Measurements from ENCODE around the gene MAPK13.

DNA sequence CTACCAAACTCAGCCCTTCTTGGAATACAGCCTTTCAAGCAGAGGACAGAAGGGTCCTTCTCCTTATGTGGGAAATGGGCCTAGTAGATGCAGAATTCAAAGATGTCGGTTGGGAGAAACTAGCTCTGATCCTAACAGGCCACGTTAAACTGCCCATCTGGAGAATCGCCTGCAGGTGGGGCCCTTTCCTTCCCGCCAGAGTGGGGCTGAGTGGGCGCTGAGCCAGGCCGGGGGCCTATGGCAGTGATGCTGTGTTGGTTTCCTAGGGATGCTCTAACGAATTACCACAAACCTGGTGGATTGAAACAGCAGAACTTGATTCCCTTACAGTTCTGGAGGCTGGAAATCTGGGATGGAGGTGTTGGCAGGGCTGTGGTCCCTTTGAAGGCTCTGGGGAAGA, 9.1 kb downstream of the MAPK13 start:
- TF ChIP-seq, protein P1, sequence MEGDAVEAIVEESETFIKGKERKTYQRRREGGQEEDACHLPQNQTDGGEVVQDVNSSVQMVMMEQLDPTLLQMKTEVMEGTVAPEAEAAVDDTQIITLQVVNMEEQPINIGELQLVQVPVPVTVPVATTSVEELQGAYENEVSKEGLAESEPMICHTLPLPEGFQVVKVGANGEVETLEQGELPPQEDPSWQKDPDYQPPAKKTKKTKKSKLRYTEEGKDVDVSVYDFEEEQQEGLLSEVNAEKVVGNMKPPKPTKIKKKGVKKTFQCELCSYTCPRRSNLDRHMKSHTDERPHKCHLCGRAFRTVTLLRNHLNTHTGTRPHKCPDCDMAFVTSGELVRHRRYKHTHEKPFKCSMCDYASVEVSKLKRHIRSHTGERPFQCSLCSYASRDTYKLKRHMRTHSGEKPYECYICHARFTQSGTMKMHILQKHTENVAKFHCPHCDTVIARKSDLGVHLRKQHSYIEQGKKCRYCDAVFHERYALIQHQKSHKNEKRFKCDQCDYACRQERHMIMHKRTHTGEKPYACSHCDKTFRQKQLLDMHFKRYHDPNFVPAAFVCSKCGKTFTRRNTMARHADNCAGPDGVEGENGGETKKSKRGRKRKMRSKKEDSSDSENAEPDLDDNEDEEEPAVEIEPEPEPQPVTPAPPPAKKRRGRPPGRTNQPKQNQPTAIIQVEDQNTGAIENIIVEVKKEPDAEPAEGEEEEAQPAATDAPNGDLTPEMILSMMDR (IDR thresholded peaks at IDR 0.05; ENCODE audit: low read depth, low read length, missing input control), result no peak
- TF ChIP-seq, protein P2, sequence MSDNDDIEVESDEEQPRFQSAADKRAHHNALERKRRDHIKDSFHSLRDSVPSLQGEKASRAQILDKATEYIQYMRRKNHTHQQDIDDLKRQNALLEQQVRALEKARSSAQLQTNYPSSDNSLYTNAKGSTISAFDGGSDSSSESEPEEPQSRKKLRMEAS (IDR thresholded peaks at IDR 0.05), result no peak
- TF ChIP-seq JUND (IDR thresholded peaks at IDR 0.05) (no peak), GABPA (IDR thresholded peaks at IDR 0.05 in 1 of 2, conservative IDR thresholded peaks at IDR 0.05 in 1 of 2) (no peak), RAD21 (IDR thresholded peaks at IDR 0.05) (peak in 1 of 2 donors; percentile 35), TAF1 (conservative IDR thresholded peaks at IDR 0.05) (no peak), HNF4A (conservative IDR thresholded peaks at IDR 0.05) (no peak), SP1 (IDR thresholded peaks at IDR 0.05) (no peak), NR2F2 (IDR thresholded peaks at IDR 0.05) (no peak), YY1 (IDR thresholded peaks at IDR 0.05) (no peak), FOXA1 (IDR thresholded peaks at IDR 0.05) (no peak)
- TF ChIP-seq, protein P3, sequence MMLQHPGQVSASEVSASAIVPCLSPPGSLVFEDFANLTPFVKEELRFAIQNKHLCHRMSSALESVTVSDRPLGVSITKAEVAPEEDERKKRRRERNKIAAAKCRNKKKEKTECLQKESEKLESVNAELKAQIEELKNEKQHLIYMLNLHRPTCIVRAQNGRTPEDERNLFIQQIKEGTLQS (IDR thresholded peaks at IDR 0.05), result no peak
- TF ChIP-seq, protein P4, sequence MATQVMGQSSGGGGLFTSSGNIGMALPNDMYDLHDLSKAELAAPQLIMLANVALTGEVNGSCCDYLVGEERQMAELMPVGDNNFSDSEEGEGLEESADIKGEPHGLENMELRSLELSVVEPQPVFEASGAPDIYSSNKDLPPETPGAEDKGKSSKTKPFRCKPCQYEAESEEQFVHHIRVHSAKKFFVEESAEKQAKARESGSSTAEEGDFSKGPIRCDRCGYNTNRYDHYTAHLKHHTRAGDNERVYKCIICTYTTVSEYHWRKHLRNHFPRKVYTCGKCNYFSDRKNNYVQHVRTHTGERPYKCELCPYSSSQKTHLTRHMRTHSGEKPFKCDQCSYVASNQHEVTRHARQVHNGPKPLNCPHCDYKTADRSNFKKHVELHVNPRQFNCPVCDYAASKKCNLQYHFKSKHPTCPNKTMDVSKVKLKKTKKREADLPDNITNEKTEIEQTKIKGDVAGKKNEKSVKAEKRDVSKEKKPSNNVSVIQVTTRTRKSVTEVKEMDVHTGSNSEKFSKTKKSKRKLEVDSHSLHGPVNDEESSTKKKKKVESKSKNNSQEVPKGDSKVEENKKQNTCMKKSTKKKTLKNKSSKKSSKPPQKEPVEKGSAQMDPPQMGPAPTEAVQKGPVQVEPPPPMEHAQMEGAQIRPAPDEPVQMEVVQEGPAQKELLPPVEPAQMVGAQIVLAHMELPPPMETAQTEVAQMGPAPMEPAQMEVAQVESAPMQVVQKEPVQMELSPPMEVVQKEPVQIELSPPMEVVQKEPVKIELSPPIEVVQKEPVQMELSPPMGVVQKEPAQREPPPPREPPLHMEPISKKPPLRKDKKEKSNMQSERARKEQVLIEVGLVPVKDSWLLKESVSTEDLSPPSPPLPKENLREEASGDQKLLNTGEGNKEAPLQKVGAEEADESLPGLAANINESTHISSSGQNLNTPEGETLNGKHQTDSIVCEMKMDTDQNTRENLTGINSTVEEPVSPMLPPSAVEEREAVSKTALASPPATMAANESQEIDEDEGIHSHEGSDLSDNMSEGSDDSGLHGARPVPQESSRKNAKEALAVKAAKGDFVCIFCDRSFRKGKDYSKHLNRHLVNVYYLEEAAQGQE (IDR thresholded peaks at IDR 0.05), result no peak
- TF ChIP-seq, protein P5, sequence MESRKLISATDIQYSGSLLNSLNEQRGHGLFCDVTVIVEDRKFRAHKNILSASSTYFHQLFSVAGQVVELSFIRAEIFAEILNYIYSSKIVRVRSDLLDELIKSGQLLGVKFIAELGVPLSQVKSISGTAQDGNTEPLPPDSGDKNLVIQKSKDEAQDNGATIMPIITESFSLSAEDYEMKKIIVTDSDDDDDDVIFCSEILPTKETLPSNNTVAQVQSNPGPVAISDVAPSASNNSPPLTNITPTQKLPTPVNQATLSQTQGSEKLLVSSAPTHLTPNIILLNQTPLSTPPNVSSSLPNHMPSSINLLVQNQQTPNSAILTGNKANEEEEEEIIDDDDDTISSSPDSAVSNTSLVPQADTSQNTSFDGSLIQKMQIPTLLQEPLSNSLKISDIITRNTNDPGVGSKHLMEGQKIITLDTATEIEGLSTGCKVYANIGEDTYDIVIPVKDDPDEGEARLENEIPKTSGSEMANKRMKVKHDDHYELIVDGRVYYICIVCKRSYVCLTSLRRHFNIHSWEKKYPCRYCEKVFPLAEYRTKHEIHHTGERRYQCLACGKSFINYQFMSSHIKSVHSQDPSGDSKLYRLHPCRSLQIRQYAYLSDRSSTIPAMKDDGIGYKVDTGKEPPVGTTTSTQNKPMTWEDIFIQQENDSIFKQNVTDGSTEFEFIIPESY (IDR thresholded peaks at IDR 0.05), result no peak

All from liver (tissue), 3 donors.